HepG2 (cell line): ENCODE results near the gene RPL26. TPM values are rescaled to one million over a fixed set of nuclear protein-coding genes. Genes with fewer than 3 reads are reported as not detected.

Source experiments
- ATF5 ChIP-seq: sonication (generic); formaldehyde crosslinking; IDR thresholded peaks from 2 replicates; pipeline ENCODE4 v1.4.0; 2020; ENCODE audit warnings: mild to moderate bottlenecking, low read depth, missing genetic modification reagents
- CEBPG ChIP-seq: IDR thresholded peaks from 2 replicates; pipeline ENCODE4 v1.6.1; 2016
- ETV5 ChIP-seq: IDR thresholded peaks from 2 replicates; pipeline ENCODE4 v1.6.1; 2018; ENCODE audit warnings: missing biosample characterization, missing genetic modification reagents, inconsistent platforms, borderline replicate concordance
- ETV6 ChIP-seq: sonication (generic); formaldehyde crosslinking; conservative IDR thresholded peaks from 2 replicates; pipeline ENCODE4 v1.4.0; 2020; ENCODE audit warnings: missing genetic modification reagents
- HIVEP1 ChIP-seq: sonication (generic); formaldehyde crosslinking; IDR thresholded peaks from 2 replicates; pipeline ENCODE4 v1.4.0; 2020; ENCODE audit warnings: mild to moderate bottlenecking, missing genetic modification reagents
- KLF11 ChIP-seq: IDR thresholded peaks from 2 replicates; pipeline ENCODE4 v1.6.1; 2016; ENCODE audit warnings: missing compliant biosample characterization
- POGK ChIP-seq: sonication (generic); formaldehyde crosslinking; conservative IDR thresholded peaks from 2 replicates; pipeline ENCODE4 v1.8.0; 2022; ENCODE audit warnings: mild to moderate bottlenecking, moderate library complexity, missing genetic modification reagents
- REL ChIP-seq: sonication (generic); formaldehyde crosslinking; conservative IDR thresholded peaks from 2 replicates; pipeline ENCODE4 v1.8.0; 2022; ENCODE audit warnings: mild to moderate bottlenecking, missing genetic modification reagents, moderate library complexity
- SNAPC2 ChIP-seq: sonication (generic); formaldehyde crosslinking; IDR thresholded peaks from 2 replicates; pipeline ENCODE4 v1.8.1; 2022; ENCODE audit warnings: mild to moderate bottlenecking, missing genetic modification reagents
- SPEN ChIP-seq: sonication (generic); formaldehyde crosslinking; IDR thresholded peaks from 2 replicates; pipeline ENCODE4 v1.5.1; 2020; ENCODE audit warnings: low read depth, mild to moderate bottlenecking, missing genetic modification reagents
- ZBTB43 ChIP-seq: sonication (generic); formaldehyde crosslinking; conservative IDR thresholded peaks from 2 replicates; pipeline ENCODE4 v1.4.0; 2020; ENCODE audit warnings: missing genetic modification reagents
- ZBTB8A ChIP-seq: sonication (generic); formaldehyde crosslinking; IDR thresholded peaks from 2 replicates; pipeline ENCODE4 v1.4.0; 2020; ENCODE audit warnings: mild to moderate bottlenecking, low read depth, missing genetic modification reagents, borderline replicate concordance
- ZNF124 ChIP-seq: sonication (generic); formaldehyde crosslinking; IDR thresholded peaks from 2 replicates; pipeline ENCODE4 v1.4.0; 2020; ENCODE audit warnings: missing genetic modification reagents
- ZNF275 ChIP-seq: sonication (generic); formaldehyde crosslinking; IDR thresholded peaks from 2 replicates; pipeline ENCODE4 v1.8.0; 2022; ENCODE audit warnings: missing genetic modification reagents, mild to moderate bottlenecking, inconsistent platforms, borderline replicate concordance
- ZNF503 ChIP-seq: sonication (generic); formaldehyde crosslinking; IDR thresholded peaks from 2 replicates; pipeline ENCODE4 v1.4.0; 2020; ENCODE audit warnings: missing genetic modification reagents
- ZNF589 ChIP-seq: sonication (generic); formaldehyde crosslinking; conservative IDR thresholded peaks from 2 replicates; pipeline ENCODE4 v1.8.0; 2022; ENCODE audit warnings: mild to moderate bottlenecking, moderate library complexity, missing genetic modification reagents
- ZNF709 ChIP-seq: sonication (generic); formaldehyde crosslinking; IDR thresholded peaks from 2 replicates; pipeline ENCODE4 v1.5.0; 2020; ENCODE audit warnings: mild to moderate bottlenecking, missing genetic modification reagents
- ZNF724P ChIP-seq: sonication (generic); formaldehyde crosslinking; IDR thresholded peaks from 2 replicates; pipeline ENCODE4 v1.8.0; 2022; ENCODE audit warnings: missing genetic modification reagents, borderline replicate concordance
- ZNF788 ChIP-seq: sonication (generic); formaldehyde crosslinking; IDR thresholded peaks from 2 replicates; pipeline ENCODE4 v1.5.0; 2020; ENCODE audit warnings: mild to moderate bottlenecking, missing genetic modification reagents, borderline replicate concordance
- ZNF792 ChIP-seq: IDR thresholded peaks from 2 replicates; pipeline ENCODE4 v1.6.1; 2016
- polyA plus RNA-seq, 8 experiments: library from polyadenylated mRNA; depleted of rRNA in 3 of 8; stranded (reverse) in 7 of 8; unstranded in 1 of 8; fragments of >200 nt; fragmentation: Illumina TruSeq in 4 of 8; extraction: Trizol in 4 of 8; gene quantifications; 2 replicates each; pipeline versions ENCODE4 v1.2.1 to v1.2.3, GENCODE V29; 2011 to 2016; ENCODE audit warnings: low read depth in 4 of 8, missing spikeins in 1 of 8, mixed read lengths in 1 of 8; ENCODE audit not compliant: insufficient read depth in 1 of 8
- total RNA-seq, 5 experiments: library from RNA; depleted of rRNA; stranded (reverse); fragments of >200 nt; fragmentation: Illumina TruSeq; extraction: Trizol; gene quantifications; 2 replicates each; pipeline ENCODE4 v1.2.3, GENCODE V29; 2016; ENCODE audit warnings: low read depth in 1 of 5

Gene RPL26
- total and polyA plus RNA-seq, 2 of the 13 experiments (the other 11 are each of a cell fraction or from before 2014, with no cell fraction given), result 2,817 to 3,529 TPM

- TF ChIP-seq CEBPG (CRISPR knock-in tag) (peak; percentile 94), SNAPC2 (CRISPR knock-in tag) (peak; percentile 88), ETV5 (CRISPR knock-in tag) (peak; percentile 81; the same call in 1 of the 2 replicates), SPEN (CRISPR knock-in tag) (peak; percentile 79; the same call in 1 of the 2 replicates), ZNF724P (CRISPR knock-in tag) (no peak), ATF5 (CRISPR knock-in tag) (no peak), ETV6 (CRISPR knock-in tag) (no peak), REL (CRISPR knock-in tag) (no peak), ZNF589 (CRISPR knock-in tag) (no peak; the same call in 1 of the 2 replicates), ZBTB43 (CRISPR knock-in tag) (peak; percentile 79; the same call in 1 of the 2 replicates), POGK (peak; percentile 63; the same call in 1 of the 2 replicates), ZNF792 (peak; percentile 99), ZNF275 (CRISPR knock-in tag) (peak; percentile 63; the same call in 1 of the 2 replicates), ZNF709 (CRISPR knock-in tag) (no peak), ZBTB8A (CRISPR knock-in tag) (no peak), HIVEP1 (CRISPR knock-in tag) (no peak), ZNF124 (CRISPR knock-in tag) (peak; percentile 70; the same call in 1 of the 2 replicates), ZNF503 (CRISPR knock-in tag) (peak; percentile 94), KLF11 (CRISPR knock-in tag) (peak; percentile 96; the same call in 1 of the 2 replicates), ZNF788 (peak; percentile 83; the same call in 1 of the 2 replicates)
These were observed 37.3 kb upstream of the RPL26 start (continued) for GRCh38 chr17:8420041-8420934.
